Activated CD4-positive, alpha-beta T cell treated with anti-CD3 and anti-CD28 coated beads, Interleukin-2, Interleukin-4, amounts not matched to agents 100 ng/mL and 50 ng/mL, durations not matched to agents 16 hours and 8 hours (primary cell): ENCODE results near the gene PTPN1.

Experiments
- DNase-seq: peaks from one replicate; pipeline ENCODE4 v3.0.0-alpha.2; 2020; ENCODE audit warnings: low spot score

Gene PTPN1

GRCh38 chr20:50513169-50514034 is 3.2 kb downstream of the PTPN1 start:
- DNase-seq = no peak

GRCh38 chr20:50514035-50514337 is 3.8 kb downstream of the PTPN1 start:
- no peak for DNase-seq

- peak; percentile 65 for DNase-seq
Measured at GRCh38 chr20:50514750-50515149, 4.6 kb downstream of the PTPN1 start.

- DNase-seq = no peak
Measured at GRCh38 chr20:50515471-50516106, 5.4 kb downstream of the PTPN1 start.

GRCh38 chr20:50516180-50516934 is 6.2 kb downstream of the PTPN1 start:
- peak; percentile 58 for DNase-seq

GRCh38 chr20:50516935-50517816 is 7.0 kb downstream of the PTPN1 start:
- DNase-seq = no peak

- peak; percentile 51 for DNase-seq
Measured at GRCh38 chr20:50517817-50518154, 7.6 kb downstream of the PTPN1 start.

- DNase-seq = peak; percentile 53
Measured at GRCh38 chr20:50518270-50518721, 8.1 kb downstream of the PTPN1 start.

GRCh38 chr20:50519036-50519762 is 9.0 kb downstream of the PTPN1 start:
- DNase-seq = no peak

- peak; percentile 58 for DNase-seq
Measured at GRCh38 chr20:50520222-50520880, 10.2 kb downstream of the PTPN1 start.

- no peak for DNase-seq
Measured at GRCh38 chr20:50521221-50522052, 11.3 kb downstream of the PTPN1 start.

- no peak for DNase-seq
Measured at GRCh38 chr20:50522053-50522674, 12.0 kb downstream of the PTPN1 start.

GRCh38 chr20:50523552-50524167 is 13.5 kb downstream of the PTPN1 start:
- DNase-seq = no peak

- no peak for DNase-seq
Measured at GRCh38 chr20:50525681-50526080, 15.5 kb downstream of the PTPN1 start.

GRCh38 chr20:50526403-50526989 is 16.3 kb downstream of the PTPN1 start:
- DNase-seq = no peak

GRCh38 chr20:50527068-50527605 is 17.0 kb downstream of the PTPN1 start:
- no peak for DNase-seq

- DNase-seq = no peak
Measured at GRCh38 chr20:50528129-50528528, 17.9 kb downstream of the PTPN1 start.

GRCh38 chr20:50528804-50529351 is 18.7 kb downstream of the PTPN1 start:
- DNase-seq = no peak
